H1 (cell line): ENCODE results near the gene KCNH4. TPM values are rescaled to one million over a fixed set of nuclear protein-coding genes. Genes with fewer than 3 reads are reported as not detected.
A peak's percentile ranks its signal among the peaks of the same experiment; 100 is the strongest.

Source experiments
- CTCF ChIA-PET: fragments of 300-600 bp; sonication (Branson Sonifier 250); formaldehyde crosslinking; loops from one replicate; lab custom pipeline; 2021; ENCODE audit not compliant: partially characterized antibody; lab: Charles Lee
- POLR2A ChIA-PET: fragments of 300-600 bp; sonication (Branson Sonifier 250); formaldehyde crosslinking; loops from one replicate; lab custom pipeline; 2021; ENCODE audit warnings: inconsistent platforms; ENCODE audit not compliant: partially characterized antibody; lab: Charles Lee
- DNase-seq, 2 experiments: peaks; one replicate each; pipeline versions ENCODE4 v3.0.0 to v3.0.0-alpha.2; 2010 to 2022; ENCODE audit warnings: low spot score in 2 of 2, low read depth in 1 of 2, mixed read lengths in 1 of 2
- FAIRE-seq: peaks from 2 replicates; lab custom pipeline; 2011; peaks lifted over from hg19 to GRCh38; lab: Jason Lieb, UNC
- H2AFZ ChIP-seq: 2 replicates; pipeline ENCODE4 v1.8.1; 2012; ENCODE audit warnings: low read length, inconsistent platforms
- H2AK5ac ChIP-seq: 2 replicates; pipeline ENCODE4 v1.6.1; 2013; ENCODE audit warnings: low read depth, low read length
- H2BK120ac ChIP-seq: replicated peaks from 2 replicates; pipeline ENCODE3; 2013; ENCODE audit warnings: low read depth, low read length, inconsistent platforms
- H2BK12ac ChIP-seq: 2 replicates; pipeline ENCODE4 v1.6.1; 2013; ENCODE audit warnings: low read depth, low read length
- H2BK15ac ChIP-seq: 2 replicates; pipeline ENCODE4 v1.6.1; 2013; ENCODE audit warnings: low read length
- H2BK20ac ChIP-seq: 2 replicates; pipeline ENCODE4 v1.6.1; 2013; ENCODE audit warnings: low read length
- H2BK5ac ChIP-seq: 2 replicates; pipeline ENCODE4 v1.6.1; 2013; ENCODE audit warnings: low read depth, low read length
- H3K14ac ChIP-seq: 2 replicates; pipeline ENCODE4 v1.6.1; 2013; ENCODE audit warnings: inconsistent platforms; ENCODE audit not compliant: insufficient read length
- H3K18ac ChIP-seq: 2 replicates; pipeline ENCODE4 v1.6.1; 2013; ENCODE audit warnings: low read length; ENCODE audit errors: extremely low read depth
- H3K23ac ChIP-seq: 2 replicates; pipeline ENCODE4 v1.6.1; 2013; ENCODE audit warnings: inconsistent platforms; ENCODE audit not compliant: insufficient read length
- H3K23me2 ChIP-seq: 2 replicates; pipeline ENCODE4 v1.6.1; 2013; ENCODE audit warnings: low read depth, low read length
- H3K27ac ChIP-seq: 2 replicates; pipeline ENCODE4 v1.6.1; 2011; ENCODE audit warnings: low read depth, low read length, inconsistent platforms
- H3K27me3 ChIP-seq, 4 experiments: replicated peaks in 1 of 4; 1 replicate in 1 of 4; 2 replicates in 3 of 4; pipeline versions ENCODE4 v1.6.1 to v1.8.1; 2011 to 2013; ENCODE audit warnings: low read length in 3 of 4, mild to moderate bottlenecking in 3 of 4, inconsistent platforms in 2 of 4, mixed read lengths in 2 of 4, moderate library complexity in 1 of 4; ENCODE audit not compliant: control insufficient read depth in 3 of 4, insufficient read depth in 3 of 4; ENCODE audit errors: extremely low read depth in 1 of 4
- H3K36me3 ChIP-seq, 4 experiments: 2 replicates each; pipeline versions ENCODE4 v1.6.1 to v1.8.1; 2011 to 2013; ENCODE audit warnings: mild to moderate bottlenecking in 4 of 4, low read length in 3 of 4, moderate library complexity in 2 of 4, control low read depth in 1 of 4, inconsistent platforms in 1 of 4; ENCODE audit not compliant: insufficient read depth in 4 of 4, control insufficient read depth in 2 of 4
- H3K4ac ChIP-seq: replicated peaks from 2 replicates; pipeline ENCODE3; 2013; ENCODE audit warnings: low read length, low read depth, mixed read lengths, inconsistent platforms; ENCODE audit not compliant: insufficient read length
- H3K4me1 ChIP-seq, 4 experiments: replicated peaks in 1 of 4; 1 replicate in 1 of 4; 2 replicates in 3 of 4; pipeline versions ENCODE4 v1.6.1 to v1.8.1; 2011 to 2013; ENCODE audit warnings: low read length in 3 of 4, inconsistent platforms in 2 of 4, mixed read lengths in 1 of 4; ENCODE audit not compliant: insufficient read depth in 4 of 4, control insufficient read depth in 3 of 4
- H3K4me2 ChIP-seq, 2 experiments: 2 replicates each; pipeline versions ENCODE4 v1.6.1 to v1.8.1; 2011 to 2013; ENCODE audit warnings: low read depth in 2 of 2, low read length in 2 of 2, control low read depth in 1 of 2, inconsistent platforms in 1 of 2, mild to moderate bottlenecking in 1 of 2; ENCODE audit not compliant: insufficient read depth in 1 of 2
- H3K4me3 ChIP-seq, 4 experiments: fragments of 200-600, 300-600 bp in 1 of 4; sonication (generic), shearing (Covaris generic), sonication (Bioruptor Twin) in 1 of 4; 2 replicates each; pipeline versions ENCODE4 v1.5.1 to v1.8.1; 2011 to 2016; ENCODE audit warnings: low read length in 4 of 4, low read depth in 3 of 4, control low read depth in 2 of 4, inconsistent platforms in 2 of 4, mild to moderate bottlenecking in 2 of 4, mixed read lengths in 1 of 4, moderate library complexity in 1 of 4; ENCODE audit not compliant: insufficient read depth in 2 of 4; ENCODE audit errors: extremely low read depth in 1 of 4
- H3K56ac ChIP-seq: replicated peaks from 2 replicates; pipeline ENCODE3; 2013; ENCODE audit warnings: low read depth, mild to moderate bottlenecking, mixed read lengths, low read length, inconsistent platforms; ENCODE audit not compliant: insufficient read length
- H3K79me1 ChIP-seq: 2 replicates; pipeline ENCODE4 v1.6.1; 2013; ENCODE audit warnings: low read depth, low read length, control low read depth
- H3K79me2 ChIP-seq, 2 experiments: 2 replicates each; pipeline versions ENCODE4 v1.6.1 to v1.8.1; 2012 to 2013; ENCODE audit warnings: low read length in 2 of 2, mild to moderate bottlenecking in 2 of 2, inconsistent platforms in 1 of 2; ENCODE audit not compliant: insufficient read depth in 2 of 2, control insufficient read depth in 1 of 2
- H3K9ac ChIP-seq, 4 experiments: replicated peaks in 1 of 4; 1 replicate in 1 of 4; 2 replicates in 3 of 4; pipeline versions ENCODE4 v1.6.1 to v1.8.1; 2011 to 2013; ENCODE audit warnings: low read depth in 3 of 4, low read length in 3 of 4, control low read depth in 2 of 4, mild to moderate bottlenecking in 2 of 4, moderate library complexity in 2 of 4, inconsistent platforms in 1 of 4; ENCODE audit errors: extremely low read depth in 1 of 4
- H3K9me3 ChIP-seq, 2 experiments: 2 replicates each; pipeline versions ENCODE4 v1.6.1 to v1.8.1; 2012 to 2013; ENCODE audit warnings: mild to moderate bottlenecking in 2 of 2, moderate library complexity in 2 of 2, control low read depth in 1 of 2, inconsistent platforms in 1 of 2, low read depth in 1 of 2, low read length in 1 of 2, mixed read lengths in 1 of 2; ENCODE audit not compliant: insufficient read depth in 2 of 2
- H4K20me1 ChIP-seq, 2 experiments: replicated peaks in 1 of 2; 2 replicates each; pipeline versions ENCODE3 to v1.8.1; 2011 to 2013; ENCODE audit warnings: inconsistent platforms in 2 of 2, low read length in 2 of 2, mild to moderate bottlenecking in 1 of 2; ENCODE audit not compliant: insufficient read depth in 2 of 2, control insufficient read depth in 1 of 2
- H4K5ac ChIP-seq: 2 replicates; pipeline ENCODE4 v1.6.1; 2013; ENCODE audit warnings: low read length, low read depth, mixed read lengths, inconsistent platforms; ENCODE audit not compliant: insufficient read length
- H4K8ac ChIP-seq: 2 replicates; pipeline ENCODE4 v1.8.0; 2013; ENCODE audit warnings: mild to moderate bottlenecking, moderate library complexity, low read length, inconsistent platforms; ENCODE audit not compliant: insufficient read depth; ENCODE audit errors: extremely low read depth
- H4K91ac ChIP-seq: replicated peaks from 2 replicates; pipeline ENCODE3; 2013; ENCODE audit warnings: low read length, mixed read lengths, inconsistent platforms; ENCODE audit not compliant: insufficient read length
- ATF2 ChIP-seq: IDR thresholded peaks from 2 replicates; pipeline ENCODE4 v1.6.1; 2012; ENCODE audit warnings: low read length, inconsistent platforms
- CHD2 ChIP-seq: IDR thresholded peaks from 2 replicates; pipeline ENCODE4 v1.6.1; 2012; ENCODE audit warnings: low read length, improper control_type of control experiment
- E2F6 ChIP-seq: IDR thresholded peaks from 2 replicates; pipeline ENCODE4 v1.6.1; 2012; ENCODE audit warnings: inconsistent platforms
- EZH2 ChIP-seq: fragments of 200-600 bp; sonication (generic); IDR thresholded peaks from 2 replicates; pipeline ENCODE4 v1.7.1; 2012; ENCODE audit warnings: low read depth, mild to moderate bottlenecking, moderate library complexity, low read length, inconsistent platforms; ENCODE audit not compliant: severe bottlenecking
- HDAC6 ChIP-seq: IDR thresholded peaks from one replicate; pipeline ENCODE4 v1.7.1; 2012; ENCODE audit warnings: low read depth, mild to moderate bottlenecking, inconsistent platforms, low read length, moderate library complexity
- RAD21 ChIP-seq, 2 experiments: IDR thresholded peaks in 1 of 2; conservative IDR thresholded peaks in 1 of 2; 2 replicates each; pipeline ENCODE4 v1.6.1; 2011; ENCODE audit warnings: low read depth in 2 of 2, low read length in 2 of 2, improper control_type of control experiment in 1 of 2, inconsistent platforms in 1 of 2, mild to moderate bottlenecking in 1 of 2, moderate library complexity in 1 of 2
- RFX5 ChIP-seq: IDR thresholded peaks from 2 replicates; pipeline ENCODE4 v1.6.1; 2011; ENCODE audit warnings: low read depth, low read length, improper control_type of control experiment, borderline replicate concordance
- SIRT6 ChIP-seq: IDR thresholded peaks from one replicate; pipeline ENCODE4 v1.7.1; 2012; ENCODE audit warnings: low read length, inconsistent platforms
- TAF1 ChIP-seq: IDR thresholded peaks from 2 replicates; pipeline ENCODE4 v1.6.1; 2011; ENCODE audit warnings: mild to moderate bottlenecking, low read depth, low read length
- WGBS, 2 experiments: shearing (Covaris generic) in 1 of 2; methylation state at CpG; one replicate each; pipeline versions ENCODE4 v1.1.6 to v1.1.7; 2013 to 2015; ENCODE audit warnings: low lambda C conversion rate in 2 of 2, mixed read lengths in 2 of 2, inconsistent platforms in 1 of 2, low coverage in 1 of 2, missing lambda C conversion rate in 1 of 2; ENCODE audit not compliant: insufficient replicate concordance in 2 of 2, insufficient coverage in 1 of 2, insufficient read length in 1 of 2; ENCODE audit errors: extremely low coverage in 1 of 2, missing lambda C conversion rate in 1 of 2; 5-methylcytosine and 5-hydroxymethylcytosine counted together
- polyA plus RNA-seq, 7 experiments: library from polyadenylated mRNA; depleted of rRNA in 3 of 7; stranded (reverse) in 5 of 7; unstranded in 2 of 7; fragments of >200 nt in 5 of 7; fragments of 200-250 nt in 2 of 7; gene quantifications; 1 replicate in 5 of 7; 2 replicates in 1 of 7; 4 replicates in 1 of 7; pipeline versions ENCODE4 v1.2.1 to v1.2.3, GENCODE V29; 2011 to 2013; ENCODE audit warnings: missing spikeins in 2 of 7, mixed read lengths in 2 of 7
- total RNA-seq: library from RNA; stranded (reverse); fragmentation: NEBNext Ultra II Directional; extraction: Animal tissue kit (Norgen Biotek cat#: 25700); gene quantifications from 2 replicates; pipeline ENCODE4 v1.2.1, GENCODE V29; 2021

Gene KCNH4
- total and polyA plus RNA-seq, 2 of the 8 experiments (the other 6 are each of a cell fraction or from before 2014, with no cell fraction given): 0.44 to 0.47 TPM

- H3K4ac ChIP-seq: no peak overlapping the region
- 0 out of 2 replicates have a peak overlapping the region, but pooled peaks have one; percentile 72 for H2BK15ac ChIP-seq
- DNase-seq (no peak), FAIRE-seq (no peak)
- H3K36me3 ChIP-seq: peaks cover 0 to 6% (median 2%) of the 10 kb centered on the region in 4 experiments; a peak in 5 of 8 replicates
- no peak overlapping the region for H3K27ac ChIP-seq
- H3K23me2 ChIP-seq: peaks cover 2% of the 10 kb centered on the region; the same call in 1 of the 2 replicates
- peaks cover 0 to 18% (median 10%) of the 10 kb centered on the region in 4 experiments; a peak in 6 of 7 replicates for H3K4me1 ChIP-seq
- H3K4me3 ChIP-seq: no peak overlapping the region
- no peak overlapping the region for H3K4me2 ChIP-seq
- no peak overlapping the region for H4K91ac ChIP-seq
- ChIA-PET POLR2A (interaction anchor here (0.6 to 7.2 kb wide), 13 partner anchors 9 to 100 kb away, joined by 3 to 51 read pairs (median 3); partner anchors contain the start of genes DNAJC7, HSPB9, KAT2A and NKIRAS2), CTCF (interaction anchor here (1.1 to 39.4 kb wide), 7 partner anchors 8 to 149 kb away, joined by 3 to 1084 read pairs (median 8); partner anchors contain the start of genes DNAJC7, KAT2A, NKIRAS2 and ZNF385C)
- no peak overlapping the region for H3K56ac ChIP-seq
- H2BK120ac ChIP-seq: no peak overlapping the region
- H2BK20ac ChIP-seq: no peak overlapping the region
- H3K79me1 ChIP-seq: no peaks in the 10 kb centered on the region
- H3K23ac ChIP-seq: no peak overlapping the region
- H4K5ac ChIP-seq: no peak overlapping the region
- no peak overlapping the region for H2AFZ ChIP-seq
- WGBS, 2 experiments: 91% methylated on average over 11 of the region's 12 CpGs; no CpG with 5 or more reads in 1 of the 2 experiments
- peaks cover 0 to under 1% of the 10 kb centered on the region in 2 experiments for H4K20me1 ChIP-seq
- H3K9ac ChIP-seq: no peak overlapping the region
- H2BK12ac ChIP-seq: peak overlapping the region; percentile 17; the same call in 1 of the 2 replicates
- H4K8ac ChIP-seq: no peak overlapping the region
- no peaks in the 10 kb centered on the region for H3K9me3 ChIP-seq
- H2AK5ac ChIP-seq: no peak overlapping the region
- no peaks in the 10 kb centered on the region for H3K27me3 ChIP-seq
- 0 out of 2 replicates have a peak overlapping the region, but pooled peaks have one; percentile 32 for H3K18ac ChIP-seq
- H3K14ac ChIP-seq: no peak overlapping the region
- H3K79me2 ChIP-seq: no peaks in the 10 kb centered on the region
- no peak overlapping the region for H2BK5ac ChIP-seq
- no peak for TF ChIP-seq SIRT6
- no peak for TF ChIP-seq HDAC6
- no peak for TF ChIP-seq RAD21 (IDR thresholded peaks at IDR 0.05 in 1 of 2, conservative IDR thresholded peaks at IDR 0.05 in 1 of 2; ENCODE audit: low read depth in 2 of 2, low read length in 2 of 2)
- TF ChIP-seq TAF1: no peak
- TF ChIP-seq CHD2: no peak
- TF ChIP-seq RFX5: no peak
- no peak for TF ChIP-seq E2F6
- TF ChIP-seq ATF2: no peak
- TF ChIP-seq EZH2: no peak
These were observed 68.9 kb downstream of the KCNH4 start for GRCh38 chr17:42111871-42112551.
